Measurements from ENCODE around the gene QRFPR. TPM values are rescaled to one million over a fixed set of nuclear protein-coding genes. Genes with fewer than 3 reads are reported as not detected.
"Not testable (repeated sequence)": the region's sequence is repeated elsewhere in the genome, so short reads cannot be mapped to it uniquely, and the experiment has no call there.

QRFPR gene
- total and polyA plus RNA-seq, 4 donors, result not detected

DNA sequence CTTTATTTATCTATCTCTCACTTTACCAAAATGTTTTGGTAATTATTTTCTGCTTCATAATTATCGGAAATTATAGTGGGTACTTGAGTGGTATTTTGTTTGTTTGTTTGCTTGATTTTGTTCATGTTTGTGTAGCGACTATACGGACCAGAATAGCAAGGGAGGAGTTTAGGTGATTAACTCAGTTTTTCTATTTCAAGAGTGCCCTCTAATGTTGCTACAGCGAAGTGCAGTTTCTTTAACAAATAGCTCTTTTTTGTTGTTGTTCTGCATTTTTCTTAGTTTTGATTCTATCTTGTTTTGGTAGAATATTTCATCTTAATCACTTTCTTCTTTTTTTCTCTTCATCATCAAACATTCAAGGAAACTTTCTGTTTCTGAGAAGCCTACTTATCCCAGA, 40.8 kb upstream of the QRFPR start:
- Histone ChIP-seq H3K27ac (ENCODE audit: low read depth in 1 of 2, low read length in 2 of 2) (no peak overlapping the region), H3K9ac (ENCODE audit: low read depth in 1 of 2, low read length in 2 of 2) (no peak overlapping the region), H3K27me3 (ENCODE audit: control insufficient read depth in 4 of 4, insufficient read depth in 4 of 4, low read length in 3 of 4) (no peaks in the 10 kb centered on the region), H3K4me3 (ENCODE audit: low read depth in 1 of 3, low read length in 3 of 3) (no peak overlapping the region), H3K9me3 (ENCODE audit: control insufficient read depth in 4 of 4, low read length in 3 of 4) (no peaks in the 10 kb centered on the region), H3K36me3 (ENCODE audit: control insufficient read depth in 4 of 4, insufficient read depth in 3 of 4, low read depth in 1 of 4, low read length in 3 of 4) (no peaks in the 10 kb centered on the region), H3K4me1 (ENCODE audit: control insufficient read depth in 4 of 4, insufficient read depth in 4 of 4, low read length in 3 of 4) (no peaks in the 10 kb centered on the region)
- TF ChIP-seq, protein P1, sequence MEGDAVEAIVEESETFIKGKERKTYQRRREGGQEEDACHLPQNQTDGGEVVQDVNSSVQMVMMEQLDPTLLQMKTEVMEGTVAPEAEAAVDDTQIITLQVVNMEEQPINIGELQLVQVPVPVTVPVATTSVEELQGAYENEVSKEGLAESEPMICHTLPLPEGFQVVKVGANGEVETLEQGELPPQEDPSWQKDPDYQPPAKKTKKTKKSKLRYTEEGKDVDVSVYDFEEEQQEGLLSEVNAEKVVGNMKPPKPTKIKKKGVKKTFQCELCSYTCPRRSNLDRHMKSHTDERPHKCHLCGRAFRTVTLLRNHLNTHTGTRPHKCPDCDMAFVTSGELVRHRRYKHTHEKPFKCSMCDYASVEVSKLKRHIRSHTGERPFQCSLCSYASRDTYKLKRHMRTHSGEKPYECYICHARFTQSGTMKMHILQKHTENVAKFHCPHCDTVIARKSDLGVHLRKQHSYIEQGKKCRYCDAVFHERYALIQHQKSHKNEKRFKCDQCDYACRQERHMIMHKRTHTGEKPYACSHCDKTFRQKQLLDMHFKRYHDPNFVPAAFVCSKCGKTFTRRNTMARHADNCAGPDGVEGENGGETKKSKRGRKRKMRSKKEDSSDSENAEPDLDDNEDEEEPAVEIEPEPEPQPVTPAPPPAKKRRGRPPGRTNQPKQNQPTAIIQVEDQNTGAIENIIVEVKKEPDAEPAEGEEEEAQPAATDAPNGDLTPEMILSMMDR (IDR thresholded peaks at IDR 0.05; ENCODE audit: low read depth, low read length, missing input control), result no peak
- TF ChIP-seq EGR1 (IDR thresholded peaks at IDR 0.05; ENCODE audit: low read depth in 2 of 2) (no peak), HNF4G (IDR thresholded peaks at IDR 0.05) (no peak), YY1 (IDR thresholded peaks at IDR 0.05) (no peak), GABPA (IDR thresholded peaks at IDR 0.05 in 1 of 2, conservative IDR thresholded peaks at IDR 0.05 in 1 of 2) (no peak), NR2F2 (IDR thresholded peaks at IDR 0.05) (no peak), FOXA2 (IDR thresholded peaks at IDR 0.05) (no peak), JUND (IDR thresholded peaks at IDR 0.05) (no peak), HNF4A (conservative IDR thresholded peaks at IDR 0.05) (no peak)
- WGBS, result 55% methylated on average over 4 of the region's 4 CpGs
- DNase-seq (ENCODE audit: low spot score), result no peak

DNA sequence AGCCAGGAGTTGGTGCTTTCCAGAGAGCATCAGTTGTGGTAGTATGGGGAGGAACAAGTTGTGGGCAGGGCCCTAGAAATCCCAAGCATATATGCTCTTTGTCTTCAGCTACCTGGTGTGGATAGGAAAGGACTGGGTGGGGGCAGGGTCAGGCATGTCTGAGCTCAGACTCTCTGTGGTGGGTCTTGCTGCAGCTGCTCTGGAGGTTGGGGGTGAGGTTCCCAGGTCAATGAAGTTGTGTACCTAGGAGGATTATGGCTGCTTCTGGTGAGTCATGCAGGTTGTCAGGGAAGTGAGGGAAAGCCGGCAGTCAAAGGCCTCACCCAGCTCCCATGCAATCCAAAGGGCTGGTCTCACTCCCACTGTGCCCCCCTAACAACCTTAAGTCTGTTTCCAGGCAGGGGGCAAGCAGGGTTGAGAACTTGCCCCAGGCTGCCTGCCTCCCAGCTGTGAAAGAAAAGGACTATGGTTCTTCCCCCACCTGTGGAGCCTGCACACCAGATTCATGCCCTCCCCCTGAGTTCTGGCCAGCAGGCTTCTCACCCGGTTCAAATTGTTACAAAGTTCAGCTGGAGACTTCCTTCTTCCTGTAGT, 30.4 kb upstream of the QRFPR start:
- no peak for DNase-seq (ENCODE audit: low spot score)
- H3K4me1 ChIP-seq (ENCODE audit: control insufficient read depth in 4 of 4, insufficient read depth in 4 of 4, low read length in 3 of 4), result no peaks in the 10 kb centered on the region
- H3K27ac ChIP-seq (ENCODE audit: low read depth in 1 of 2, low read length in 2 of 2), result no peak overlapping the region
- H3K9me3 ChIP-seq (ENCODE audit: control insufficient read depth in 4 of 4, low read length in 3 of 4), result peaks cover 0 to 6% (median 2%) of the 10 kb centered on the region in 4 donors
- 37% methylated on average over 2 of the region's 2 CpGs for WGBS
- H3K9ac ChIP-seq (ENCODE audit: low read depth in 1 of 2, low read length in 2 of 2), result no peak overlapping the region
- TF ChIP-seq YY1 (IDR thresholded peaks at IDR 0.05), result no peak
- TF ChIP-seq, protein P2, sequence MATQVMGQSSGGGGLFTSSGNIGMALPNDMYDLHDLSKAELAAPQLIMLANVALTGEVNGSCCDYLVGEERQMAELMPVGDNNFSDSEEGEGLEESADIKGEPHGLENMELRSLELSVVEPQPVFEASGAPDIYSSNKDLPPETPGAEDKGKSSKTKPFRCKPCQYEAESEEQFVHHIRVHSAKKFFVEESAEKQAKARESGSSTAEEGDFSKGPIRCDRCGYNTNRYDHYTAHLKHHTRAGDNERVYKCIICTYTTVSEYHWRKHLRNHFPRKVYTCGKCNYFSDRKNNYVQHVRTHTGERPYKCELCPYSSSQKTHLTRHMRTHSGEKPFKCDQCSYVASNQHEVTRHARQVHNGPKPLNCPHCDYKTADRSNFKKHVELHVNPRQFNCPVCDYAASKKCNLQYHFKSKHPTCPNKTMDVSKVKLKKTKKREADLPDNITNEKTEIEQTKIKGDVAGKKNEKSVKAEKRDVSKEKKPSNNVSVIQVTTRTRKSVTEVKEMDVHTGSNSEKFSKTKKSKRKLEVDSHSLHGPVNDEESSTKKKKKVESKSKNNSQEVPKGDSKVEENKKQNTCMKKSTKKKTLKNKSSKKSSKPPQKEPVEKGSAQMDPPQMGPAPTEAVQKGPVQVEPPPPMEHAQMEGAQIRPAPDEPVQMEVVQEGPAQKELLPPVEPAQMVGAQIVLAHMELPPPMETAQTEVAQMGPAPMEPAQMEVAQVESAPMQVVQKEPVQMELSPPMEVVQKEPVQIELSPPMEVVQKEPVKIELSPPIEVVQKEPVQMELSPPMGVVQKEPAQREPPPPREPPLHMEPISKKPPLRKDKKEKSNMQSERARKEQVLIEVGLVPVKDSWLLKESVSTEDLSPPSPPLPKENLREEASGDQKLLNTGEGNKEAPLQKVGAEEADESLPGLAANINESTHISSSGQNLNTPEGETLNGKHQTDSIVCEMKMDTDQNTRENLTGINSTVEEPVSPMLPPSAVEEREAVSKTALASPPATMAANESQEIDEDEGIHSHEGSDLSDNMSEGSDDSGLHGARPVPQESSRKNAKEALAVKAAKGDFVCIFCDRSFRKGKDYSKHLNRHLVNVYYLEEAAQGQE (IDR thresholded peaks at IDR 0.05), result no peak
- H3K36me3 ChIP-seq (ENCODE audit: control insufficient read depth in 4 of 4, insufficient read depth in 3 of 4, low read depth in 1 of 4, low read length in 3 of 4), result no peaks in the 10 kb centered on the region
- H3K4me3 ChIP-seq (ENCODE audit: low read depth in 1 of 3, low read length in 3 of 3), result no peak overlapping the region
- H3K27me3 ChIP-seq (ENCODE audit: control insufficient read depth in 4 of 4, insufficient read depth in 4 of 4, low read length in 3 of 4), result no peaks in the 10 kb centered on the region

DNA sequence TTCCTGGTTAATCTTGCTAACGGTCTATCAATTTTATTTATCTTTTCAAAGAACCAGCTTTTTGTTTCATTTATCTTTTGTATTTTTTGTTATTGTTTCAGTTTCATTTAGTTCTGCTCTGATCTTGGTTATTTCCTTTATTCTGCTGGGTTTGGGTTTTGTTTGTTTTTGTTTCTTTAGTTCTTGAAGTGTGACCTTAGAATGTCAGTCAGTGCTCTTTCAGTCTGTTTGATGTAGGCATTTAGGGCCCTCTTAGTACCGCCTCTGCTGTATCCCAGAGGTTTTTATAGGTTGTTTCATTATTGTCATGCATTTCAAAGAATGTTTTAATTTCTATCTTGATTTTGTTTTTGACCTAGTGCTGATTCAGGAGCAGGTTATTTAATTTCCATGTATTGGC, 27.7 kb upstream of the QRFPR start:
- H3K9me3 ChIP-seq (ENCODE audit: control insufficient read depth in 4 of 4, low read length in 3 of 4); H3K4me3 ChIP-seq (ENCODE audit: low read depth in 1 of 3, low read length in 3 of 3); H3K27ac ChIP-seq (ENCODE audit: low read depth in 1 of 2, low read length in 2 of 2); H3K4me1 ChIP-seq (ENCODE audit: control insufficient read depth in 4 of 4, insufficient read depth in 4 of 4, low read length in 3 of 4); DNase-seq (ENCODE audit: low spot score); H3K9ac ChIP-seq (ENCODE audit: low read depth in 1 of 2, low read length in 2 of 2); H3K36me3 ChIP-seq (ENCODE audit: control insufficient read depth in 4 of 4, insufficient read depth in 3 of 4, low read depth in 1 of 4, low read length in 3 of 4); H3K27me3 ChIP-seq (ENCODE audit: control insufficient read depth in 4 of 4, insufficient read depth in 4 of 4, low read length in 3 of 4): not testable (repeated sequence)
- WGBS, result 43% methylated on average over 2 of the region's 2 CpGs
